GM19324 (cell line): Measurements from ENCODE around the gene CYSRT1.
A peak's percentile ranks its signal among the peaks of the same experiment; 100 is the strongest.
"Not testable (repeated sequence)": the region's sequence is repeated elsewhere in the genome, so short reads cannot be mapped to it uniquely, and the experiment has no call there.

Experiments used
- ATAC-seq: cut with Tn5 transposase; IDR thresholded peaks from one replicate; pipeline ENCODE4 v1.9.1; 2021; ENCODE audit warnings: mild to moderate bottlenecking, moderate library complexity; ENCODE audit not compliant: unreplicated experiment, low FRiP score

CYSRT1 gene

DNA sequence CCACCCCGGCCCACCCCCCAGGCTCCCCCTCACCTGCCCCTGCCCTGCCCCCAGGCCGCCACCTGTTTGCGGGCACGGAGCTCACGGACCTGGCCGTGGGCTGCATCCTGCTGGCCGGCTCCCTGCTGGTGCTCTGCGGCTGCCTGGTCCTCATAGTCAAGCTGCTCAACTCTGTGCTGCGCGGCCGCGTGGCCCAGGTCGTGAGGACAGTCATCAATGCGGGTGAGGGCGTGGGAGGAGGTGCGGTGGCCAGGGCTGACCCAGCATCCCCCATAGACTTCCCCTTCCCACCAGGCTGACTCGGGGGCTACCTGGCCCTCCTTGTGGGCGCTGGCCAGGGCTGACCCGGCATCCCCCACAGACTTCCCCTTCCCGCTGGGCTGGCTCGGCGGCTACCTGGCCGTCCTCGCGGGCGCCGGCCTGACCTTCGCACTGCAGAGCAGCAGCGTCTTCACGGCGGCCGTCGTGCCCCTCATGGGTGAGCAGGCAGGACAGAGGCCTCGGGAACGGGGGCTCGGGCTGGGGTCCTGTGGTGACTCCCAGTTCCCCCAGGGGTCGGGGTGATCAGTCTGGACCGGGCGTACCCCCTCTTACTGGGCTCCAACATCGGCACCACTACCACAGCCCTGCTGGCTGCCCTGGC is 9.2 kb downstream of the CYSRT1 start:
- ATAC-seq: no peak

DNA sequence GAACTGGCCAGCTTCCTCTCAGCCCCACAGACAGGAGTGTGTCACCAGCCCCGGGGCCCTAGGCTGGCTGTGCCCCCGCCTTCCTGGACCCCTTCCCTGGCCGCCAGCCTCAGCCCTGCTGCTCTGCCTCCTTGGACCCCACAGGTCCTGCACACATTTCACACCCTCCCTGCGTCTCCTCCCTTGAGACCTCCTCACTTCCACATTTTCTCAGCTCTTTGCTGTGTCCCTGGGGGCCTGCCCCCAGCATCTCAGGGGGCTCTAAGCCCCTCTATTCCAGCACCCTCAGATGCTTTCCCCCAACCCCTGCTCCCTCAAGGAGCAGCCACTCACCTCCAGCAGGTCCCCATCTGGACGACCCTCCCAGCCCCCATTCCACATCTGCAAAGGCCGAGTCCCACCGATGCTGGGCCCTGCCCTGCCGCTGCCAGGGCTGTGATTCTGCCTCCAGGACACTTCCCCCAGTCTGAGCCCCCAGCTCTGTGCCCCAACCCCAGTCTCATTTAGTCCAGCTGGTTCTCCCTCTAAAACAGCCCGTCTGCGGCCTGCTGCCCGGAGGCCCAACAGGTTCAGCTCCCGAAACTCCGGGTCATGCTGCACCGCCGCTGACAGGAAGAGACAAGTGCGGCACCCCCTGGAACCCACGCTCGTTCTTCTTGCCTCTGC is 9.9 kb downstream of the CYSRT1 start:
- ATAC-seq: no peak

DNA sequence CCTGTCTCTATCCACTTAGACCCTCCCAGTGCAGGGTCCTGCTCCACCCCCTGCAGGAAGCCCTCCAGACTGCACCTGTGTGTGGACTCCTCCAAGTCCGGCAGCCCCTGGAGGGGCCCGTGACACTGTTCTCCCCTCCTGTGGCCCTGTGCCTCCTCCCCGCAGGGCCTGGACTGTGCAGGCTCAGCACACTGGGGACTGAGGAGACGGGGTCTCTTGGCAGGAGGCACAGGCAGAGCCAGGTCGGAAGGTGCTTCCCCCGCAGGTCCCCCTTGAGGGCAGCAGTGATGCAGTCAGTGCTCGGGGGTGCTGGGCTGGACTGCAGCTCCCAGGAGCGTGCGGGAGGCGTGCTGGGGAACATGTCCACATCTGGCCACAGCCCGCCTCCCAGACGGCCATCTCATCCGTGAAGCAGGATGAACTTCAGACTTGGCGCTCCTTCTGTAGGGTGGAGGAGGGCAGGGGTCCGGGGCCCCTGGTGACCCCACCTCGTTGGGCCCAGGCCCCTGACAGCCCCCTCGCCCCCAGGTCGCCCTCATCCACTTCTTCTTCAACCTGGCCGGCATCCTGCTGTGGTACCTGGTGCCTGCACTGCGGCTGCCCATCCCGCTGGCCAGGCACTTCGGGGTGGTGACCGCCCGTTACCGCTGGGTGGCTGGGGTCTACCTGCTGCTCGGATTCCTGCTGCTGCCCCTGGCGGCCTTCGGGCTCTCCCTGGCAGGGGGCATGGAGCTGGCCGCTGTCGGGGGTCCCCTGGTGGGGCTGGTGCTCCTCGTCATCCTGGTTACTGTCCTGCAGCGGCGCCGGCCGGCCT is 10.7 kb downstream of the CYSRT1 start:
- no peak for ATAC-seq

DNA sequence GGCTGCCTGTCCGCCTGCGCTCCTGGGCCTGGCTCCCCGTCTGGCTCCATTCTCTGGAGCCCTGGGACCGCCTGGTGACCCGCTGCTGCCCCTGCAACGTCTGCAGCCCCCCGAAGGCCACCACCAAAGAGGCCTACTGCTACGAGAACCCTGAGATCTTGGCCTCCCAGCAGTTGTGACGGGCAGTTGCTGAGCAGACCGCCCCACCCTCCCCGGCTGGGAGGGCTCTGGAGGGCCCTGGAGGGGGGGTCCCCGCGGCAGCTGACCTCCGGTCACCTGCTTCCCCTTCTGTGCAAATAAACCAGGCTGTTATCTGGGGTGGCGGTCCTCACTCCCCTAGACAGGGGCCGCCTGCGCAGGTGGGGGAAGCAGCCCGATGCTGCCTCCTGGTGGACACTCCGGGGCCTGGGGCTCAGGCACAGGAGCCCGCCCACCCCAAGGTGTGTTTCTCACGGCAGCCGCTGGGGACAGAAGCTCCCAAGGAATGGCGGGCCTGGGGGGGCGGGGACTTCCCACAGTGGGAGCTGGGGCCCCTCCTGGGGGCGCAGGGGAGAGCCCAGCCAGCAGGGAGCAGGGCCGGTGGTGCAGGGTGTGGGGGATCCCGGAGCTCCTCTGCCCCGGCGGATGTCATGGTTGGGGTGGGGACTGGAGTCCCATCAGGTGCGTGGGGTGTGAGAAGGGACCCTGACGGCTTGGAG is 11.4 kb downstream of the CYSRT1 start:
- ATAC-seq: no peak

DNA sequence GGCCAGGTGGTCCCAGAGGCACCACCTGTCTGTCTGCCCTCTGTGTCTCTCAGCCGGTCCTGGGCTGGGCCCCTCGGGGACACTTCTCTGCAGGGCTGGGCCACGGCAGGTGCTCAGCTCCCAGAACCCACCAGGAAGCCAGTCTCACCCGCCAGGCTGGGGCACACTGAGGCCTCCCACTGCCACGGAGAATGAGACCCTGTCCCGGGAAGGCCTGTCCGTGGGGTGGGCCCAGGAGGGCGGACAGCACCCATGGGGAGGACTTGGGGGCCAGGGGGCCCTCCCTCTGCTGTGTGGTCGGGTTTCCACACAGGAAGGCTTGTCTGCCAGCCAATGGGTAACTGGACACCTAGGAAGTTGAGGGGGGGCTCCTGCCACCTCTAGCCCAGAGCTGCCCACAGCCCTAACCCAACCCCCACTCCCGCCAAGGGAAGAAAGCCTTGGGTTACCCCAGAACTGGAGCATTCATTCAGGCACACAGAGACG is 12.0 kb downstream of the CYSRT1 start:
- ATAC-seq: no peak

DNA sequence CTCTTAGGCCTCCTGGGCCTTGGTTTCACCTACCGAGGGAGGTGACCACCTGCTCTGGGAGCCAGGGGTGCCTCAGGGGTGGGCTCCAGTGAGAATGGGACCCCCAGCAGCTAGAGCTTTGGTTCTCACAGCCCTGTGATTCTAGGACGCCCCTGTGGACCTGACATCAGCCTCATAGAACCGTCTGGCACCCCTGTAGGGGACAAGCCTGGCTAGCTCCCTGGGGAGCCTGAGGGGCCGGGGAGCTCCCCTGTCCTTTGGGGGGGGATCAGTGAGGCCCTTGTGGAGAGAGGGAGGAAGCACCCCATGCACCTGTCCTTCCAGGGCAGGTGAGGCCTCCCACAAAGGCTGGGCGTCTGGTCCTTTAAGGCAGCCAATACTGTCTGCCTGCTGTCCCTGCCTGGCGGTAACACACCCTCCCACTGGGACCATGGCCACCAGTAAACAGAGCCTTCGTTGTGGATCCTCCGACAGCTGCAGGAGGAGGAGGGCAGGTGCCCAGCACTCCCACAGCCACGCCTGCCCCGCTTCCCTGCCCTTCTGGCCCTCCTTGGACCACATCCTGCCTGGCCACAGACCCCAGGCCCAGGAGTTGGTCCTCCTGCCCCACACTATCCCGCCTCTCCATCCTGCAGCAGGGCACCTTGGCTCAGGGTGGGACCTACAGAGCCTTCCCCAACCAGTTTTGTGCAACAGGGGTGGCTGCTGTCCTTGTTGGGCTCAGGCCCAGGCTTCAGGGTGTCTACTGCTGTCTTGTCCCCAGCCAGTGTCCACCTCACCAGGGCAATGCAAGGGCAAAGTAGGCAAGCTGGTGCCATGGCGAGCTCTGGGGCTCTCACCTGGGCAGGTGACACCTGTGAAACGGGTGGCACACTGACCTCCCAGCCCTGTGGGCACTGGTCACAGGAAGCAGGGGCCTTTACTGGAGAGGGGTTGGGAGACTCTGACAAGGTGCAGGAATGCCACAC is 13.1 kb downstream of the CYSRT1 start:
- no peak for ATAC-seq

DNA sequence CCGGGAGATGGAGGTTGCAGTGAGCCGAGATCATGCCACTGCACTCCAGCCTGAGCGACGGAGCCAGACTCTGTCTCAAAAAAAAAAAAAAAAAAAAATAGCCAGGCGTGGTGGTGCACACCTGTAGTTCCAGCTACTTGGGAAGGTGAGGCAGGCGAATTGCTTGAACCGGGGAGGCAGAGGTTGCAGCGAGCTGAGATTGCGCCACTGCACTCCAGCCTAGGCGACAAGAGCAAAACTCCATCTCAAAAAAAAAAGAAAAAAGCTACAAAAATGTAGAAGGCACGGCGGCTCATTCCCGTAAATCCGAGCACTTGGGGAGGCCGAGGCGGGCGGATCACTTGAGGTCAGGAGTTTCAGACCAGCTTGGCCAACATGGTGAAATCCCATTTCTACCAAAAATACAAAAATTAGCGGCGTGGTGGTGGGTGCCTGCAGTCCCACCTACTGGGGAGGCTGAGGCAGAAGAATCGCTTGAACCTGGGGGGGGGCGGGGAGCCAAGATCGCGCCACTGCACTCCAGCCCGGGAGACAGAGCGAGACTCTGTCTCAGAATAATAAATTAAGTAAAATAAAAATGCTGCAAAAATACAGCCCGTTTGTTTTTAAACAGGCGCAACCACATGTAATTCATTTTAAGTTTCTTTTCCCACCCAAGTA is 14.7 kb downstream of the CYSRT1 start:
- not testable (repeated sequence) for ATAC-seq

DNA sequence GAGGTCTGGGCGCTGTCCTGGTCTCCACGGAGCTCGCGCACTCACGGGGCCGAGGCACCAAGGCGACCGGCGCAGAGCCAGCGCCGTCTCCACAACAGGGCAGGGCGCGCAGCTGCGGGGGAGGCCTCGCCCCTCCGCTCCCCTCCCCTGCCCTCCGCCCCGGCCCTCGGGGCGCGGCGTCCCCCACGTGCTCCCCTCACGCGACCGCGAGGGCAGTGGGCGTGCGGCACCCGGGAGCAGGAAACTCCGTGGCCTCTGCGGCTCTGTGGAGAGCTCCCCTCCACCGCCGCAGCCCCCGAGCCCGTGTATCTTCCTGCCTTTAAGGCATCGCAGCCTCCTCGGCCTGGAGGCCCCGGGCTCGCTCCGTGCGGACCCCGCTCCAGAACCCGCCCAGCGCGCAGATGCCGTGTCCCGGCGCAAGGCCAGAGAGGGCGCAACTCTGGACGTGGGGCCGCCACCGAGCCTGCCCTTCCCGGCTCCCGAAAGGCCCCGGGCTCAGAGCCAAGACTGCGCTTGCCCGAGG is 15.4 kb downstream of the CYSRT1 start:
- peak; percentile 30 for ATAC-seq

DNA sequence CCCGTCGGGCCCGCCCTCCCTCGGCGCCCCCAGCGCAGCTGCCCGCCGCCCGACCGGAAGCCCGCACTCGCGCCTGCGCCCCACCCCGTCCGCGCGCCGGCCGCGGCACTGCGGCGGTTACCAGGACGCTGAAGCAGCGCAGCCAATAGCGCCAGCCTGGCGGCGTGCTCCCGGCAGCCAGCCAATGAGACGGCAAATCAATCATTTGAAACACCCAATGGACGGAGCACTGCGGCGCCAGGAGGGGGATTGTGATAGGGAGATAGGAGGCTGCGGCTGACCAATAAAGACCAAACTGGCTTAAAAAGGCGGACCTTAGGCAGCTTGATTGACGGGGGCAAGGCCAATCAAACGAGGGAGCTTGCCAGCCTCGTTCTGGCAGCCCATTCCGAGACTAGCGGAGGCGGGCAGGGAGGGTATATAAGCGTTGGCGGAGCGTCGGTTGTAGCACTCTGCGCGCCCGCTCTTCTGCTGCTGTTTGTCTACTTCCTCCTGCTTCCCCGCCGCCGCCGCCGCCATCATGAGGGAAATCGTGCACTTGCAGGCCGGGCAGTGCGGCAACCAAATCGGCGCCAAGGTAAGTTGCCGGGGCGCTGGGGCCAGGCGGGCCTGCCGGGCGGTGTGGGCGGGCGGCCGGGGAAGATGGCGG is 16.0 kb downstream of the CYSRT1 start, which contains the start of gene TUBB4B:
TSS of gene TUBB4B (plus strand) at position 447 of the 649 bp plus-strand sequence. CDS start at position 521, 74 bp downstream.
- peak; percentile 85 for ATAC-seq

DNA sequence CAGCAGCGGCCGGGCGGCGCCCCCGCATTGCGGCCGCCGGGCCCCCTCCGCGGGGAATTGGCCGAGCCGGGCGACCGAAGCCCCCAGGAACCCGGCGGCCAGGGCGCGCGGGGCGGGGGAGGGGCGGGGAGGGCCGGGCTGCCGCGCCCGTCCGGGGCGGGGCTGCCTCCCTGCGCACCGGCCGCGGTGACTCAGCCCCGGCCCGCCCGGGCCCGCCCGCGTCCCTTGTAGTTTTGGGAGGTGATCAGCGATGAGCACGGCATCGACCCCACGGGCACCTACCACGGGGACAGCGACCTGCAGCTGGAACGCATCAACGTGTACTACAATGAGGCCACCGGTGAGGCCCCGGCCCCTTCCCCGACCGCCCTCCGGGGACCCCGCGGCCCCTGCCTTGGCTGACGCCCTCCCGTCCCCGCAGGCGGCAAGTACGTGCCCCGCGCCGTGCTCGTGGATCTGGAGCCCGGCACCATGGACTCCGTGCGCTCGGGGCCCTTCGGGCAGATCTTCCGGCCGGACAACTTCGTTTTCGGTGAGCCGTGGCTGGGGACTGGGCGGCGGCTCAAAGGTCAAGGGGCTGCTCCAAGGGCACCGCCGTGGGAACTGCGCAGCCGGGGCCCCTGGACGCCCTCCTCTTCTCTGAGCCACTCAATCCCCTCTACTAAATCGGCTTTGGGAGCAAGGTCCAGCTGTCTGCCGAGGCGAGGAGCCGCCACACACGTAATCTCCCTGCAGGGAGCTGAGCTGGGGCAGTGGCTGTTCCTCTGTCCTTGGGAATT is 16.7 kb downstream of the CYSRT1 start:
- peak; percentile 6 for ATAC-seq

DNA sequence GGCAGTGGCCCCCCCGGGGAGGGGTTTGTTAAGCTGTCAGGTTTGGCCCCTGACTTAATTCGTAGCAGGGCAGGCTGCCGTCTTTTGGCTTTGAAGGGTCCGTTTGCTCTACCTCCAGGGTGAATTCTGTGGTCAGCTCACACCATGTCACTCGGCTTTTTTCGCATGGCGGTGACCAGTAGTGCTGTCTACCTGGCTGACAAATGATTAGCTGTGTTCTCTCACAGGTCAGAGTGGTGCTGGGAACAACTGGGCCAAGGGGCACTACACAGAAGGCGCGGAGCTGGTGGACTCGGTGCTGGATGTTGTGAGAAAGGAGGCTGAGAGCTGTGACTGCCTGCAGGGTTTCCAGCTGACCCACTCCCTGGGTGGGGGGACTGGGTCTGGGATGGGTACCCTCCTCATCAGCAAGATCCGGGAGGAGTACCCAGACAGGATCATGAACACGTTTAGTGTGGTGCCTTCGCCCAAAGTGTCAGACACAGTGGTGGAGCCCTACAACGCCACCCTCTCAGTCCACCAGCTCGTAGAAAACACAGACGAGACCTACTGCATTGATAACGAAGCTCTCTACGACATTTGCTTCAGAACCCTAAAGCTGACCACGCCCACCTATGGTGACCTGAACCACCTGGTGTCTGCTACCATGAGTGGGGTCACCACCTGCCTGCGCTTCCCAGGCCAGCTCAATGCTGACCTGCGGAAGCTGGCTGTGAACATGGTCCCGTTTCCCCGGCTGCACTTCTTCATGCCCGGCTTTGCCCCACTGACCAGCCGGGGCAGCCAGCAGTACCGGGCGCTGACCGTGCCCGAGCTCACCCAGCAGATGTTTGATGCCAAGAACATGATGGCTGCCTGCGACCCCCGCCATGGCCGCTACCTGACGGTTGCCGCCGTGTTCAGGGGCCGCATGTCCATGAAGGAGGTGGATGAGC is 17.6 kb downstream of the CYSRT1 start:
- ATAC-seq: no peak

DNA sequence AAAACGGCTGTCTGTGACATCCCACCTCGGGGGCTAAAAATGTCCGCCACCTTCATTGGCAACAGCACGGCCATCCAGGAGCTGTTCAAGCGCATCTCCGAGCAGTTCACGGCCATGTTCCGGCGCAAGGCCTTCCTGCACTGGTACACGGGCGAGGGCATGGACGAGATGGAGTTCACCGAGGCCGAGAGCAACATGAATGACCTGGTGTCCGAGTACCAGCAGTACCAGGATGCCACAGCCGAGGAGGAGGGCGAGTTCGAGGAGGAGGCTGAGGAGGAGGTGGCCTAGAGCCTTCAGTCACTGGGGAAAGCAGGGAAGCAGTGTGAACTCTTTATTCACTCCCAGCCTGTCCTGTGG is 18.3 kb downstream of the CYSRT1 start:
- not testable (repeated sequence) for ATAC-seq

DNA sequence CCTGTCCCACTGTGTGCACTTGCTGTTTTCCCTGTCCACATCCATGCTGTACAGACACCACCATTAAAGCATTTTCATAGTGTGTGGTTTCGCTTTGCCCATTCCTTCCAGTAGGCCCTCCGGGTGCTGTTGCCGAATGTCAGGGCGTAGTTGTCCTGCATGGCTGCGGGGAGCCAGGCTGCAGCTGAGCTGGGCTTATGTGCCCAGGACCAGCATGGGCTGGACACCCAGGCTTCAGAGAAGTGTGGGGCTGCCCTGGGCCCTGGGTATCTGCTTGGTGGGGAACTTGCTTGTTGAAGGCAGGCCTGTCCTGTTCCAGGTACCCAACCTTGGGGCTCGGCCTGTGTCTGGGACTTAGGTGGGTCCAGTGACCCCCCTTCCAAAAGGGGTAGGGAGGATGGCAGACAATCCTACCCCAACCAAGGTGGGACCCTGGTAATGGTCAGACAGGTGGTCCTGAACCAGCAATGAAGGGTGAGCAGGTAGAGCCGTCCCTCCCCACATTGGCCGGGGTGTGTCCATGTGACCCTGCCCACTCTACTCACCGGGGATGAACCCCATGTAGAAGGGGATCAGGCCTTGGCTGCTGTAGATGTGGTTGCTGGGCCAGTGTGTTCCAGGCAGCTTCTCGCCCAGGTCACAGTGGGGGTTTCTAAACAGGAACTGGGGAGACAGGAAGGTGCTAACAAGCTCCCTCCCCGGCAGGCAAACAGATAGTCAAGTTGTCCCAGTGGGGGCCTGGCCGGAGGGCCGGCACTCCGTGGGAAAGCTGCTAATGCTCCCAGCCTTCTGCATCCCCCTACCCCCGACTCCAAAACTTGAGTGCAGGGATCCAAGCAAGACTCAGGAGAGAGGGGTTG is 18.9 kb downstream of the CYSRT1 start:
- ATAC-seq: no peak

DNA sequence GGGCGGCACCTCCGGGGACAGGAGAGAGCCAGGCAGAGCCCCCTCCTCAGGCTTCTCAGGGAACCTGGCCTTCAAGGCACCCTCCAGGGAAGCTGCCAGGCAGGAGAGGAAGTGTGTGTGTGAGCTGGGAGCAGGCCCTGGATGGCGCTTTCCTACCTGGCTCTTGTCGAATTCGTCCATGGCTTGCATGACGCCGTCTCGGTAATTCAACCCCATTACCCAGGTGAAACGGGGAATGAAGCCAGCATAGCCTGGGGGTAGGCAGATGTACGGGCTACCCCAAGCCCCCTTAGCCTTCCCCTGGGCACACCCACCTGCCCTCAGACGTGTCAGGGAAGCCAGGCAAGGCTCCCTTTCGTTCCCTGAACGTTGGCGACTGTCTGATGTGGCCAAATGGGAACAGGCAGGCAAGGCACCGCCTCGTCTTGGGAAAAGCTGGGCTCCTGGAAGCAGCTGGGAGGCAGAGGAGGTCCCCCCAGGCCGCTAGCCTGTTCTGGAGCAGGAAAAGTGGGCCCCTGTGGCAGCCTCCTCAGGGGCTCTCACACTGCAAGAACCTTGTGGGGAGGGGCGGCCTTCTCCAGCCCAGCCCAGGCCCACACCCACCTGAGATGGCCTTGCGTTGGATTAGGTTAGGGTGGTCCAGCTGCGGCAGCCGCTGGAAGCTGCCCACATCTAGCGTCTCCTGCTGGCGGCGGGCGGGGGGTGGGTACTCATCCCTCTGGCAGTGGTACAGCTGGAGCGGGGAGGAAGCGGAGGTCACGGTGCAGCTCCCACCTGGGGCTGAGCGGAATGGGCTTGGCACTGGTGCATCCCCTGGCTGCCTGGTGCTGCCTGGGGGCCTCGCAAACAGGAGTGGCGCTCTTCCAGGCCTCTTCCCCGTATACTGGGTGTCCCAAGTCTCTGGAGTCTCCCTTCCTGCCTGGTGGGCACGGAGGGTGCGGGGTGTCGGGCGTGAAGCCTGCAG is 19.8 kb downstream of the CYSRT1 start:
- no peak for ATAC-seq
